Measurements from ENCODE around the gene LHX6.

LHX6 gene

GRCh38 chr9:122190597-122191381, 38.0 kb downstream of the LHX6 start:
- no peak for DNase-seq (ENCODE audit: low read depth)

- no peak for DNase-seq (ENCODE audit: low read depth)
These were observed 40.4 kb downstream of the LHX6 start for GRCh38 chr9:122188369-122188768.

DNA sequence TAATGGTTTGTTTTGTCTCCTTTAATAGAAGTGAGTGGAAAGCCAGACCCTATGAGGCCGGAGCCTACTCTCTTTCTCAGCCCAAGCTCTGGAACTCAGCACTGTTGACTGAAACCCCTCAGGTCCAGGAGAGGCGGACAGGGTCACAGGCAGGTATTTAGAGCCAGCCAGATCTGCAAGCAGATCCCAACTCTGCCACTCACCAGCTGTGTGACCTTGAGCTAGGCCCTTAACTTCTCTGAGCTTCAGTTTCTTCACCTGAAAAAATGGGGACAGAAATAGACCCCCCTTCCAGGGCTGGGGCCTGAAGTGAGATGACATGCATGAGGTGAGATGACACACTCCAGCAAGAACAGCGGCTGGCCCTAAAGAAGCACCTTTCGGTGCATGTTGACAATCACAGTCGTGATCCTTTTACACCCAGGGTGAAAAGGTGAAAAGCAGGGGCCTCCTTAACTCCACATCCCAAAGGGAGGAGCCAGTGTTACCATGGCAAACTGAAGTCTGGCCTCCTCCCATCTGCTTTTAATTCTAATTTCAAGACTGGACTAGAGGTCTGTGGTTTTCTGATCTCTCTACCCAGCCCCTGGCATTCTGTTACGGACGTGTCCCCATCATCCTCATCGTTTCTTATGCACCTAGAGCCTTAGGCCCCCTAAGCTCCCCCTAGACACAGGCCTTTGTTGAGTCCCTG, 41.8 kb downstream of the LHX6 start:
- DNase-seq (ENCODE audit: low read depth), result no peak

DNA sequence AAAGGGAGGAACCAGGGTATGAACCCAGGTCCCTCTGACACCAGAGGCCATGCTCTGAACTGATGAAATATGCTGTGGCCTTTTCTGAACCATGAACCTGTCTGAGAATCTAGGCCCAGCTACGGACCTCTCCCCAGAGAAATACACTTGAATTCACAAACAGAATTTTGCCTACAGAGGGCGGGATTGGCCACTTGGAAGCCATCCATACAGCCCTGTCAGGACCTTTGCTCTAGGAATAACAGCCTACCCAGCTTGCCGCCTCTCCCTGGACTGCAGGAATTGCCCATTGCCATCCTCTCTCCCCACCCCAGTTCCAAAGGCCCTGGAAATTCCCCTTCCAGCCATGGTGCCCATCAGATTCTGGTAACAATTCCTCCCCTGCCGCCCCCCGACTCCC, 42.5 kb downstream of the LHX6 start:
- no peak for DNase-seq (ENCODE audit: low read depth)

DNA sequence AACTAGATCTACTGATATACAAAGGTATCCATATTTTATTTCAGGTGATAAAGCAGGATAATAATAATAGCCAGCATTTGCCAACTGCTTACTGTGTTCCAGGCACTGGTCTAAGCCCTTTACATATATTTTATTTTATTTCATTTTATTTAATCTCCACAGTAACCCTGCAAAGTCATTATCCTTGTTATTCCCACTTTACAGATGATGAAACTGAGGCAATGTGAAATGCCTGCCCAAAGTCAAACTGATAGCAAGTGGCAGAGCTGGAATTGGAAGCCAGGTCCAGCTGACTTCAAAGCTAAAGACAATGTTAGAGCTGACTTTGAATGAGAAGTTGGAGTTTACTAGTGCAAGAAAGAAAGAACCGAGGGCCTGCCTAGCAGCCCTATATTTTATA, 44.2 kb downstream of the LHX6 start:
- DNase-seq (ENCODE audit: low read depth), result no peak

GRCh38 chr9:122183501-122183900, 45.3 kb downstream of the LHX6 start:
- DNase-seq (ENCODE audit: low read depth), result no peak

GRCh38 chr9:122180633-122181032, 48.1 kb downstream of the LHX6 start:
- DNase-seq (ENCODE audit: low read depth), result peak; percentile 14

GRCh38 chr9:122179690-122180074, 49.1 kb downstream of the LHX6 start:
- no peak for DNase-seq (ENCODE audit: low read depth)

DNA sequence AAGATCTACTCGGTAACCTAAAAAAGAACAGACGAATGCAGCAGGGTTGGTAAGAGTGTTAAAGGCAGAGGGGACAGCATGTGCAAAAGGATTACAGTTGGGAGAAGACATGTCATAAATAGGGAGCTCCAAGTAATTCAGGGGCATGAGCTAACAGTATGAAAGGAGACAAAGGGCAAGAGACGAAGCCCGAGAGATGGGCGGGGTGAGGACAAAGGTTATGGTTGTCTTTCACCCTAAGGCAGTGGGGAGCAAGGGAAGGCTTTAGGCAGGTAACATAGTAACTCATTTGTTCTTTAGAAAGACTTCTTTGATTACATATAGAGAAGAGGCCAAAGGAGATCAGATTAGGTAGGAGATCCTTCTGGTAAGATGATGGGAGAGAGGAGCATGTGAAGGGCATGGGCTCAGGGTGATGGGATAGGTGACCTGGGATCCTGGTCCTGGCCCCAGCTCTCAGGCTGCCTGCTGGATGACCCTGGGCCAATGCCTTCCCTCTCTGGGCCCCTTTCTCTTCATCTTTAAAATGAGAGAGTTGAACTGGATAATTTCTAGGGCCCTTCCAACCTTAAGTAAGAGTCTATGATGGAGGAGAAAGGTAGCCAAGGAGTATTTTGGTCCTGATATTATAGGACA, 49.6 kb downstream of the LHX6 start:
- no peak for DNase-seq (ENCODE audit: low read depth)

DNA sequence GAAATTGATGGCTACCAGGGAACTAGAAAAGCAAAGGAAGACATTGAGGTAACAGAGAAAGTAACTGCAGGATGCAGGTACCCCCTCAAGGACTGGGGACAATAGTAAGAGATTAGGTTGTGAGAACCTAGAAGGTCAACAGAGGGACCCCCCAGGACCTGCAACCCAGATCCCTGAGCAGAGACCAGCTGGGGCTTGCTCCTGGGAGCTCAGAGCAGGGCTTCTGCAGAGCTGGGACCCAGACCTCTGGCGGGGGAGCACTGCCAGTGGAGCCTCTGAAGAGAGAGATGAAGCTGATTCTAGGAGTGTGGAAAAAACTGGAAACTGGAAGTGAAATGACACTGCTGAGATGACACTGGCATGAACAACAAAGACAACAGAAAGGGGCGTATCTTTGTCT, 51.8 kb downstream of the LHX6 start:
- no peak for DNase-seq (ENCODE audit: low read depth)

DNA sequence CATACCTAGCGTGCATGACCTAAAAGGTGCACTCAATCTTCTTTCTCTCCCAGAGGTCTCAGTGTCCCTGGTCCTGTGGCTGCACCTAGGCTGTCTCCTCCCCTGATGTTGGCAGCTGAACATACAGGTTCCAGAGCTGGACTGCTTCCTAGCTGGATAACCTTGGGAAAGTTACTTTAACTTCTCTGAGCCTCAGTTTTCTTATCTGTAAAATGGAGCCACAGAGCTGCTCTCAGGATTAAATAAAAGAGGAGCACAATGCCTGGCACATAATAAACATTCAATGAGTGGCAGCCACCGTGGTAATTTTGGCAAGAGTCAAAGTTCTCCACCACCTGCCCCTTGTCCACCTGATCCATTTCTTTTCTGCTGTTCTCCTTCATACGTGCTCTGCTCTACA, 55.1 kb downstream of the LHX6 start:
- DNase-seq (ENCODE audit: low read depth), result no peak

DNA sequence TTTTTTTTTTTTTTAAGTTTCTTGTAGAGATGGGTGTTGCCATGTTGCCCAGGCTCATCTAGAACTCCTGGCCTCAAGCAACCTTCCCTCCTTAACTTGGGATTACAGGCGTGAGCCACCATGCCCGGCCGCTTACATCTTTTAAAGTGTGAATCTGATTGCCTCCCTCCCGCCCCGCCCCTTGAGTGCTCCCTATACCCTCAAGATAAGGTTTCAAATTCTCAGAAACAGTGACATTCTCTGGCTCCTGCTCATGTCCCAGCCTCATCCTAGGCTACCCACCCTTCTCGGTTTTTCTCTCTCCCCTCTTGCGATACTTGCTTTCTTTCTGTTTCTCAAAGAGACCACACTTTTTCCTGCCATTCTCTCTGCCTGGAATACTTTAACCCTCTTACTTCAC, 56.6 kb downstream of the LHX6 start:
- no peak for DNase-seq (ENCODE audit: low read depth)

- no peak for DNase-seq (ENCODE audit: low read depth)
These were observed 60.4 kb downstream of the LHX6 start for GRCh38 chr9:122168356-122168755.

- DNase-seq (ENCODE audit: low read depth), result no peak
These were observed 64.5 kb downstream of the LHX6 start for GRCh38 chr9:122164286-122164685.

DNA sequence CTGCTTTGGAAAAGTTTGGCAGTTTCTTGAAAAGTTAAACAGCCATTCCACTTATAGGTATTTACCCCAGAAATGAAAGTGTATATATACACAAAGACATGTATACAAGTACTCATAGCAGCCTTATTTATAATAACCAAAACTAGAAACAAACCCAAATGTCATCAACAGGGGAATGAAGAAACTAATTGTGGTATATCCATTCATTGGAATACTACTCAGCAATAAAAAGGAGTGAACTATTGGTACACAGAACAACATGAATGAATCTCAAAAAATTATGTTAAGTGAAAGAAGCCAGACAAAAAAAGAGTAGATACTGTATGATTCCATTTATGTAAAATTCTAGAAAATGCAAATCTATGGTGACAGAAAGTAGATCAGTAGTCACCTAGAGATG, 66.3 kb downstream of the LHX6 start:
- no peak for DNase-seq (ENCODE audit: low read depth)

- DNase-seq (ENCODE audit: low read depth), result no peak
These were observed 68.9 kb downstream of the LHX6 start for GRCh38 chr9:122159925-122160246.

GRCh38 chr9:122159026-122159924, 69.5 kb downstream of the LHX6 start, which contains the start of the genes MORN5 and NDUFA8:
MORN5 (plus strand) TSS chr9:122159908; CDS start chr9:122159973, 65 bp downstream.
NDUFA8 (minus strand) TSS chr9:122159779; CDS start chr9:122159677, 102 bp downstream.
- peak; percentile 95 for DNase-seq (ENCODE audit: low read depth)

DNA sequence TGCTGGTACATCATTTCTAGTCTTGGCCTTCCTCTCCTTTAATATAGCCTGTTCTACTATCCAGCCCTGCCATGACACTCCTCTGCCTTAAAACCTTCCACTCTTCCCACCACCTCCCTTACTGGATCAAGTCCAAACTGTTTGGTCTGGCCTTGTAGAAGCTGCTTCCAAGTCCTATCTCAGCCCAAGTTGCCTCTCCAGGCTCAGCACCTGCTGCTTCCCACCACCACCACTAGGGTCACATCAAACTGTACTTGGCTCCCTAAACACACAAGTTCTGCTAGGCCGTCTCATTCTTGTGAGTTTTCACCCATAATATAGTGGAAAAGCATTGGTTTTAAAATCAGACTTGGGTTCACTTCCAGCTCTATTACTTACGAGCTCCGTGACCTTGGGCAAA, 70.6 kb downstream of the LHX6 start:
- DNase-seq (ENCODE audit: low read depth), result peak; percentile 26

GRCh38 chr9:122155796-122156195, 73.0 kb downstream of the LHX6 start:
- no peak for DNase-seq (ENCODE audit: low read depth)
